T-helper 1 cell treated with Interleukin-12 subunit alpha and Interleukin-12 subunit beta and Interleukin-4 antibody, amounts not matched to agents 30 μg/mL and 1 μg/mL, for 36 hours (primary cell): Measurements from ENCODE around the gene TRIM5.
"Not testable (repeated sequence)": the region's sequence is repeated elsewhere in the genome, so short reads cannot be mapped to it uniquely, and the experiment has no call there.

ENCODE experiments used
- H3K27ac Mint-ChIP-seq: one replicate; pipeline ENCODE4 v1.8.0; 2021; ENCODE audit warnings: mild to moderate bottlenecking, mixed read lengths
- H3K27me3 Mint-ChIP-seq: one replicate; pipeline ENCODE4 v1.8.0; 2021; ENCODE audit warnings: low read depth, mixed read lengths
- H3K36me3 Mint-ChIP-seq: one replicate; pipeline ENCODE4 v1.8.0; 2021; ENCODE audit warnings: low read depth, mixed read lengths
- H3K4me1 Mint-ChIP-seq: one replicate; pipeline ENCODE4 v1.8.0; 2021; ENCODE audit warnings: low read depth, mixed read lengths
- H3K4me3 Mint-ChIP-seq: one replicate; pipeline ENCODE4 v1.8.0; 2021; ENCODE audit warnings: mild to moderate bottlenecking, moderate library complexity, mixed read lengths
- H3K9me3 Mint-ChIP-seq: one replicate; pipeline ENCODE4 v1.8.0; 2021; ENCODE audit warnings: mixed read lengths

Gene TRIM5

DNA sequence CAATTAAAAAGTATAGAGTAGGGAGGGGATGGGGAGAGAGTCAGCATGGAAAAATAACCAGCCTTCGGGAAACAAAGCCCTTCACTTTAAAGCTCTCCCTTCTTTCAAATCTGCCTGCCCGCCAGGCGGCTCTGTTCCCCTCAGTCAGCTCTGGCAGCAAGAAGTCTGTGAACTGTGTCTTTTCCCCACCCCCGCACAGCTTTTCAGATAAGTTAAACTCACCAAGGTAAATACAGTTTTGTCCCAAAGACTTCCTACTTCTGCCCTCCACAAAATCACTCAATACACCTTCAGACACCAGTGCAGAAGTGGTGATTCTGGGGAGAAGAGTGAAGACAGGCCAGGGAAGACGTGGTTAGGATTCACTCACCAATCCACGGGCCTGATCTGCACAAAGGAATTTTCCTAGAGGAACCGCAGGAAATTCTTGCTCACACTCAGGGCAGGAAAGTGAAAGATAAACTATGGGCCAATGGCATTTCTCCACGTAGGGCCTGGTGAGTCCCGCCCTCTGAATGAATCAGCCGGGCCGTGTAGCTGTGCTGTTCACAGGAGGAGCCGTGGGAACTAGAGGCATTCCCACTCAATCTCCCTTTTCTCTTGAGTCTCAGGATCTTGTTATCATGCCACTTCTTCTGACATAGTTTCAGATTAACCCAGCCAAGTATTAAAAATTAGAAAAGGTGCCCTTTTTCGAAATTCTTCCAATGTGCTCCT, at the start of gene TRIM5:
Gene TRIM5 (minus strand): TSS at position 429 of the 717 bp plus-strand sequence. CDS start 4,897 bp downstream, outside the sequence.
- no peaks in the 10 kb centered on the region for H3K27me3 Mint-ChIP-seq
- H3K36me3 Mint-ChIP-seq: peaks cover 14% of the 10 kb centered on the region
- H3K9me3 Mint-ChIP-seq: no peaks in the 10 kb centered on the region
- H3K4me1 Mint-ChIP-seq: peaks cover 38% of the 10 kb centered on the region
- peak within 1 kb of the TSS; percentile 98 for H3K4me3 Mint-ChIP-seq
- H3K27ac Mint-ChIP-seq: peak within 1 kb of the TSS; percentile 98

GRCh38 chr11:5727691-5728090, 42.8 kb upstream of the TRIM5 start:
- no peak overlapping the region for H3K4me3 Mint-ChIP-seq
- H3K27me3 Mint-ChIP-seq: no peaks in the 10 kb centered on the region
- H3K27ac Mint-ChIP-seq: no peak overlapping the region
- peaks cover 3% of the 10 kb centered on the region for H3K36me3 Mint-ChIP-seq
- H3K9me3 Mint-ChIP-seq: no peaks in the 10 kb centered on the region
- H3K4me1 Mint-ChIP-seq: no peaks in the 10 kb centered on the region

- Mint-ChIP-seq H3K27ac (no peak overlapping the region), H3K27me3 (no peaks in the 10 kb centered on the region), H3K4me3 (no peak overlapping the region), H3K36me3 (peaks cover 3% of the 10 kb centered on the region), H3K4me1 (no peaks in the 10 kb centered on the region), H3K9me3 (no peaks in the 10 kb centered on the region)
Observed at GRCh38 chr11:5726351-5726750, 41.5 kb upstream of the TRIM5 start.

GRCh38 chr11:5722622-5723021, 37.7 kb upstream of the TRIM5 start:
- no peak overlapping the region for H3K27ac Mint-ChIP-seq
- H3K27me3 Mint-ChIP-seq: no peaks in the 10 kb centered on the region
- H3K4me3 Mint-ChIP-seq: no peak overlapping the region
- H3K4me1 Mint-ChIP-seq: no peaks in the 10 kb centered on the region
- H3K9me3 Mint-ChIP-seq: peaks cover 5% of the 10 kb centered on the region
- H3K36me3 Mint-ChIP-seq: peaks cover 18% of the 10 kb centered on the region

DNA sequence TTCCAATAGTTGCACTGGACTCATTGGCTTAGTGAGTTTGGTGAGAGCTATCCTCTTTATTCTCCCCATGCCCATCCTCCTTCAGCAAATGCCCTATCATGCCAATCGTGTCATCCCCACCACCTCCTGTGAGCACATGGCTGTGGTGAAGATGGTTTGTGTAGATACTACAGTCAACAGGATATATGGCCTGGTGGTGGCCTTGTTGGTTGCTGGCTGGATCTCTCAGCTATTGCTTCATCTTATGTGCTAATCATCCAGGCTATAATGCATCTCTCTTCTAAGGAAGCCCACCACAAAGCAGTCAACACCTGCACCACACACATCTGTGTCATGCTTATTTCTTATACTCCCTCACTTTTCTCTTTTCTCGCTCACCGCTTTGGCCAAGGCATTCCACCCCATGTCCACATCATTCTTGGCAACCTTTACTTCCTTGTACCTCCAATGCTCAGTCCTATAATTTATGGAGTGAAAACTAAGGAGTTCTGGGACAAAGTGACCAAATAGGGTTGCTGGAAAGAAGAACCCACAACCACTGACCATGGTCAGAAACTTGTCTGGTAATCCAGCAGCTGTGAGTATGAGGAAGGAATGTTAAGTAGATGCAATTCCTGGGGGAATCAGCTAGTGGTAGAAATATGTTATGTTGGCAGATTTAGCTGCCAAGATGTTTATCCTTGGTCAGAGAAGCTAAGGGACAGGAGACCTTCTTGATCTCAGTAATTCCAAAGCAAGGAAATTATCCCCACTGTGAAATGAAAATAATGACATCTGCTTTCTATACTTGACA, 35.0 kb upstream of the TRIM5 start:
- Mint-ChIP-seq H3K9me3 (peaks cover 5% of the 10 kb centered on the region), H3K36me3 (peaks cover 20% of the 10 kb centered on the region), H3K27me3 (no peaks in the 10 kb centered on the region), H3K4me1 (no peaks in the 10 kb centered on the region), H3K4me3 (no peak overlapping the region), H3K27ac (no peak overlapping the region)

DNA sequence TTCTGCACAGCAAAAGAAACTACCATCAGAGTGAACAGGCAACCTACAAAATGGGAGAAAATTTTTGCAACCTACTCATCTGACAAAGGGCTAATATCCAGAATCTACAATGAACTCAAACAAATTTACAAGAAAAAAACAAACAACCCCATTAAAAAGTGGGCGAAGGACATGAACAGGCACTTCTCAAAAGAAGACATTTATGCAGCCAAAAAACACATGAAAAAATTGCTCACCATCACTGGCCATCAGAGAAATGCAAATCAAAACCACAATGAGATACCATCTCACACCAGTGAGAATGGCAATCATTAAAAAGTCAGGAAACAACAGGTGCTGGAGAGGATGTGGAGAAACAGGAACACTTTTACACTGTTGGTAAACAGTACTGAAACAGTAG, 31.6 kb upstream of the TRIM5 start:
- peaks cover 31% of the 10 kb centered on the region for H3K36me3 Mint-ChIP-seq
- not testable (repeated sequence) for H3K27me3 Mint-ChIP-seq, H3K4me1 Mint-ChIP-seq, H3K9me3 Mint-ChIP-seq, H3K4me3 Mint-ChIP-seq
- H3K27ac Mint-ChIP-seq: peak overlapping the region; percentile 11

- no peaks in the 10 kb centered on the region for H3K27me3 Mint-ChIP-seq
- no peak overlapping the region for H3K4me3 Mint-ChIP-seq
- no peak overlapping the region for H3K27ac Mint-ChIP-seq
- H3K4me1 Mint-ChIP-seq: peaks cover 4% of the 10 kb centered on the region
- H3K9me3 Mint-ChIP-seq: peaks cover 5% of the 10 kb centered on the region
- H3K36me3 Mint-ChIP-seq: peaks cover 33% of the 10 kb centered on the region
Observed at GRCh38 chr11:5713695-5714094, 28.8 kb upstream of the TRIM5 start.

DNA sequence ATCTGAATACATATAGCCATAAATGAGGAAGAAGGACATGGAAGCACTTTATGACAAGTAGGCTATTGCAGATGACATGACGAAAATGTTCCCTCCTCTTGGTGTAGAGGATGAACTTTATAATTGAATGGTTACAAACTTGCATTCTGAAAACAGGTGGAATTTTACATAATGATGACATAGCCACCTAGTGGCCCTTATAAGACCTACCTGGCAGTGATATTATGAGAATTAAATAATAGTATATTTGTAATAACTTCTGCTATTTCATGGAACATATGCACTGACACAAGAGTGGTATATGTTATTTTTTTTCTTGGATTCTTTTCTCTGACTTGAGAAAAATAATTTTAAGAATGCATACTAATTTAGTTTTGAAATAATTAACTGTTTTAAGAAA, 27.6 kb upstream of the TRIM5 start:
- H3K4me1 Mint-ChIP-seq: peaks cover 7% of the 10 kb centered on the region
- no peak overlapping the region for H3K27ac Mint-ChIP-seq
- H3K9me3 Mint-ChIP-seq: no peaks in the 10 kb centered on the region
- no peak overlapping the region for H3K4me3 Mint-ChIP-seq
- no peaks in the 10 kb centered on the region for H3K27me3 Mint-ChIP-seq
- peaks cover 37% of the 10 kb centered on the region for H3K36me3 Mint-ChIP-seq

- H3K27ac Mint-ChIP-seq: no peak overlapping the region
- H3K9me3 Mint-ChIP-seq: no peaks in the 10 kb centered on the region
- peaks cover 63% of the 10 kb centered on the region for H3K36me3 Mint-ChIP-seq
- H3K27me3 Mint-ChIP-seq: no peaks in the 10 kb centered on the region
- no peak overlapping the region for H3K4me3 Mint-ChIP-seq
- H3K4me1 Mint-ChIP-seq: peaks cover 24% of the 10 kb centered on the region
Observed at GRCh38 chr11:5705688-5706087, 20.8 kb upstream of the TRIM5 start.

DNA sequence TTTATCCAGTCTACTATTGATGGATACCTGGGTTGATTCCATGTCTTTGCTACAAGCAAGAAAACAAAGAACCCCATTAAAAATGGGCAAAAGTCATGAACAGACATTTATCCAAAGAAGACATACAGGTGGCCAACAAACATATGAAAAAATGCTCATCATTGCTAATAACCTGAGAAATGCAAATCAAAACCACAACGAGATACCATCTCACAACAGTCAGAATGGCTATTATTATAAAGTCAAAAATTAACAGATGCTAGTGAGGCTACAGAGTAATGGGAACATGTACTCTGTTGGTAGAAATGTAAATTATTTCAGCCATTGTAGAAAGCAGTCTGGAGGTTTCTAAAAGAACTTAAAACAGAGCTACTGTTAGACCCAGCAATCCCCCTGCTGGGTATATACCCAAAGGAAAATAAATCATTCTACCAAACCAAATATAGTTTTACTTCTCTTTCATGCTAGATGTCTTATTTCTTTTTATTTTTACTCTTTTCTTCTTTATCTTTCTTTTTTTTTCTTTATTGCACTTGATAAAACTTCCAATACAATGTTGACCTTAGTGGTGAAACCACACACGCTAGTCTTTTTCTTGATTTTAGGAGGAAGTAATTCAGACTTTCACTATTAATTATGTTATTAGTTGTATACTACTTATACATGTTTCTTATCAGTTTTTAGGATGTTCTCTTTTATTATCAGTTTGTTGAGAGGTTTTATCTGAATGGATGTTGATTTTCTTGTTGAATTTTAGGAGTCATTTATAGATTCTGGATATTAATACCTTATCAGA, 19.1 kb upstream of the TRIM5 start:
- H3K36me3 Mint-ChIP-seq: peaks cover 63% of the 10 kb centered on the region
- no peak overlapping the region for H3K27ac Mint-ChIP-seq
- H3K9me3 Mint-ChIP-seq: no peaks in the 10 kb centered on the region
- H3K27me3 Mint-ChIP-seq: no peaks in the 10 kb centered on the region
- H3K4me1 Mint-ChIP-seq: peaks cover 26% of the 10 kb centered on the region
- H3K4me3 Mint-ChIP-seq: no peak overlapping the region

DNA sequence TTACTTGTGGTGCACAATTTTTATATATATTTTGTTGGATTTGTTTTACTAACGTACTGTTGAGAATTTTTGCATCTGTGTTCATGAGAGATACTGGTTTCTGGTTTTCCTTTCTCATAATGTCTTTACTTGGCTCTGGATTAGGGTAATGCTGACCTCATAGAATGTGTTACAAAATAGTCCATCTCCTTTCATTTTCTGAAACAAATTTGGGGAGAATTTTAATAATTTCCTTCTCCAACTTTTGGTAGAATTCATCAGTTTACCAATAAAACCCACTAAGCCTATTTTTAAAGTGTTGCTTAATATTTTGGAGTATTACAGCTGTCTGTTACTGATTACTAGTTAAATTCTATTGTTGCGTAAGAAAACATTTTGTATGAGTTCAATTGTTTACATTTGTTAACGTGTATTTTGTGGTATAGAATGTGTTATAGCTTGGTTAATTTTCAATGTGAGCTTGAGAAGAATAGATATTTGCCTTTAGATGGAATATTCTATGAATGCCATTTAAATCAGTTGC, 16.2 kb upstream of the TRIM5 start:
- Mint-ChIP-seq H3K4me3 (peak overlapping the region; percentile 28), H3K27me3 (no peaks in the 10 kb centered on the region), H3K27ac (no peak overlapping the region), H3K4me1 (peaks cover 40% of the 10 kb centered on the region), H3K9me3 (no peaks in the 10 kb centered on the region), H3K36me3 (peaks cover 66% of the 10 kb centered on the region)

DNA sequence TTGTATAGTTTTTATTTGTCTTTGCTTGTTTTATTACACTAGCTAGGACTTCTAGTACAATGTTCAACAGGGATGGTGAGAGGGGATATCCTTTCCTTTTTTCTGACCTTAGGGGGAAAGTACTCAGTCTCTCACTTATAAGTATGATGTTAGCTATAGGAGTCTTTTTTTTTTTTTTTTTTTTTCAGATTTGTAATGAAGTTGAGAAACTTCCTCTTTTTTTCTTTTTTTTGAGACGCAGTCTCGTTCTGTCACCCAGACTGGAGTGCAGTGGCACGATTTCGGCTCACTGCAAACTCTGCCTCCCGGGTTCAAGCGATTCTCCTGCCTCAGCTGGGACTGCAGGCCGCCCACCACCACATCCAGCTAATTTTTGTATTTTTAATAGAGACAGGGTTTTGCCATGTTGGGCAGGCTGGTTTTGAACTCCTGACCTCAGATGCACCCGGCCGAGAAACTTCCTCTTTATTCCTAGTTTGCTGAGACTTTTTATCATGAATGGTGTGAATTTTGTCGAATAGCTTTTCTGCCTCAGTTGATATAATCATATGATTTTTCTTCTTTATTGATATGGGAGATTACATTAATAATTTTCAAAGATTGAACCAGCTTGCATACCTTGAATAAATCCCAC, 15.7 kb upstream of the TRIM5 start:
- Mint-ChIP-seq H3K27me3 (no peaks in the 10 kb centered on the region), H3K36me3 (peaks cover 65% of the 10 kb centered on the region), H3K27ac (no peak overlapping the region), H3K4me3 (peak overlapping the region; percentile 28), H3K4me1 (peaks cover 45% of the 10 kb centered on the region), H3K9me3 (no peaks in the 10 kb centered on the region)

DNA sequence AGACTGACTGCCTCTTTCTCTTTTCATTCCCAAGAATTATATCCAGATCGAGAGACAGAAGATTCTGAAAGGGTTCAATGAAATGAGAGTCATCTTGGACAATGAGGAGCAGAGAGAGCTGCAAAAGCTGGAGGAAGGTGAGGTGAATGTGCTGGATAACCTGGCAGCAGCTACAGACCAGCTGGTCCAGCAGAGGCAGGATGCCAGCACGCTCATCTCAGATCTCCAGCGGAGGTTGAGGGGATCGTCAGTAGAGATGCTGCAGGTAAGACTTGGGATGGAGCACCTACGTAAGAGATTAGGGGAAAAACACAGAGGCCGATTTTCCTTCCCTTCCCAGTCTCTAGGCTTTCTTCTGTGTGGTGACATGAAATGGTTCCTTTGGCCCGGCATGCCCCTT, 13.4 kb upstream of the TRIM5 start:
- Mint-ChIP-seq H3K27me3 (no peaks in the 10 kb centered on the region), H3K4me3 (no peak overlapping the region), H3K4me1 (peaks cover 49% of the 10 kb centered on the region), H3K27ac (no peak overlapping the region), H3K9me3 (no peaks in the 10 kb centered on the region), H3K36me3 (peaks cover 62% of the 10 kb centered on the region)

DNA sequence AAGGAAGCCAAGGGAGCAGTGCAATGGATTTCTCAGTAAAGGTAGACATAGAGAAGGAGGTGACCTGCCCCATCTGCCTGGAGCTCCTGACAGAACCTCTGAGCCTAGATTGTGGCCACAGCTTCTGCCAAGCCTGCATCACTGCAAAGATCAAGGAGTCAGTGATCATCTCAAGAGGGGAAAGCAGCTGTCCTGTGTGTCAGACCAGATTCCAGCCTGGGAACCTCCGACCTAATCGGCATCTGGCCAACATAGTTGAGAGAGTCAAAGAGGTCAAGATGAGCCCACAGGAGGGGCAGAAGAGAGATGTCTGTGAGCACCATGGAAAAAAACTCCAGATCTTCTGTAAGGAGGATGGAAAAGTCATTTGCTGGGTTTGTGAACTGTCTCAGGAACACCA, 11.3 kb upstream of the TRIM5 start:
- H3K4me1 Mint-ChIP-seq: peaks cover 47% of the 10 kb centered on the region
- no peaks in the 10 kb centered on the region for H3K27me3 Mint-ChIP-seq
- H3K27ac Mint-ChIP-seq: no peak overlapping the region
- no peaks in the 10 kb centered on the region for H3K9me3 Mint-ChIP-seq
- peaks cover 62% of the 10 kb centered on the region for H3K36me3 Mint-ChIP-seq
- H3K4me3 Mint-ChIP-seq: no peak overlapping the region
